ENCODE results near the gene PRDM16. TPM values are rescaled to one million over a fixed set of nuclear protein-coding genes. Genes with fewer than 3 reads are reported as not detected.

PRDM16 gene
- total RNA-seq, 1 experiment from 2014 or later: 1.6 TPM

- TF ChIP-seq KAT7 (CRISPR knock-in tag; IDR thresholded peaks at IDR 0.05; ENCODE audit: borderline replicate concordance) (no peak), GRHL2 (CRISPR knock-in tag; IDR thresholded peaks at IDR 0.05; ENCODE audit: insufficient replicate concordance, severe bottlenecking) (no peak), FOXP4 (CRISPR knock-in tag; IDR thresholded peaks at IDR 0.05) (no peak), MYBL2 (CRISPR knock-in tag; IDR thresholded peaks at IDR 0.05) (no peak), MLX (CRISPR knock-in tag; IDR thresholded peaks at IDR 0.05) (no peak)
These were observed 408.4 kb downstream of the PRDM16 start (continued) for GRCh38 chr1:3477241-3477995.

- no peak for ATAC-seq
- TF ChIP-seq TCF7 (CRISPR knock-in tag; IDR thresholded peaks at IDR 0.05; ENCODE audit: low read depth): no peak
- TF ChIP-seq NR1H2 (CRISPR knock-in tag; IDR thresholded peaks at IDR 0.05): no peak
- TF ChIP-seq KAT7 (CRISPR knock-in tag; IDR thresholded peaks at IDR 0.05; ENCODE audit: borderline replicate concordance): no peak
- no peak for TF ChIP-seq ELF4 (CRISPR knock-in tag; IDR thresholded peaks at IDR 0.05; ENCODE audit: low read depth)
- TF ChIP-seq NFYB (CRISPR knock-in tag; conservative IDR thresholded peaks at IDR 0.05; ENCODE audit: low read depth): no peak
- TF ChIP-seq ATF1 (CRISPR knock-in tag; IDR thresholded peaks at IDR 0.05): no peak
- TF ChIP-seq ETV6 (CRISPR knock-in tag; IDR thresholded peaks at IDR 0.05): no peak
- no peak for TF ChIP-seq ARID4B (CRISPR knock-in tag; IDR thresholded peaks at IDR 0.05; ENCODE audit: borderline replicate concordance)
- no peak for TF ChIP-seq NFATC4 (CRISPR knock-in tag; IDR thresholded peaks at IDR 0.05)
- TF ChIP-seq MYBL2 (CRISPR knock-in tag; IDR thresholded peaks at IDR 0.05): no peak
- TF ChIP-seq STAT6 (CRISPR knock-in tag; conservative IDR thresholded peaks at IDR 0.05; ENCODE audit: low read depth): no peak
- TF ChIP-seq ZNF423 (CRISPR knock-in tag; IDR thresholded peaks at IDR 0.05): no peak
- TF ChIP-seq ZNF281 (CRISPR knock-in tag; IDR thresholded peaks at IDR 0.05): no peak
- TF ChIP-seq SMAD4 (CRISPR knock-in tag; IDR thresholded peaks at IDR 0.05): no peak
- TF ChIP-seq ZMAT4 (CRISPR knock-in tag; IDR thresholded peaks at IDR 0.05): no peak
- no peak for TF ChIP-seq ZNF671 (CRISPR knock-in tag; IDR thresholded peaks at IDR 0.05)
- TF ChIP-seq ESRRA (CRISPR knock-in tag; IDR thresholded peaks at IDR 0.05; ENCODE audit: borderline replicate concordance): no peak
- no peak for TF ChIP-seq SMAD3 (CRISPR knock-in tag; IDR thresholded peaks at IDR 0.05; ENCODE audit: borderline replicate concordance)
- no peak for TF ChIP-seq GRHL2 (CRISPR knock-in tag; IDR thresholded peaks at IDR 0.05; ENCODE audit: insufficient replicate concordance, severe bottlenecking)
- no peaks in the 10 kb centered on the region for H3K4me1 Mint-ChIP-seq
These were observed 409.2 kb downstream of the PRDM16 start for GRCh38 chr1:3478187-3478586.

More at GRCh38 chr1:3478187-3478586, 409.2 kb downstream of the PRDM16 start:
- Mint-ChIP-seq H3K9me3 (no peaks in the 10 kb centered on the region), H3K36me3 (peaks cover 9% of the 10 kb centered on the region; the same call in 1 of the 2 replicates), H3K27me3 (ENCODE audit: low read depth) (no peaks in the 10 kb centered on the region), H3K27ac (no peak overlapping the region), H3K4me3 (no peak overlapping the region)
- DNase-seq (ENCODE audit: low spot score): no peak
- ChIA-PET POLR2A (no interaction called here), CTCF (interaction anchor here (0.7 to 2.9 kb wide), 4 partner anchors 10 to 141 kb away, joined by 3 to 20 read pairs (median 10); no protein-coding TSS in a partner anchor)
